Measurements from ENCODE around the gene OPN1SW.

- no peak for TF ChIP-seq CTCF (IDR thresholded peaks at IDR 0.05; ENCODE audit: low read depth, low read length)
- TF ChIP-seq EZH2phosphoT487 (IDR thresholded peaks at IDR 0.05; ENCODE audit: low read depth) = no peak
Observed at GRCh38 chr7:128744366-128744905, 31.2 kb downstream of the OPN1SW start.
